ENCODE data around the gene NTM.

NTM gene

GRCh38 chr11:132332521-132332920 is 962.1 kb downstream of the NTM start:
- H3K36me3 ChIP-seq (ENCODE audit: control insufficient read depth in 2 of 2, insufficient read depth in 1 of 2, low read length in 2 of 2): no peaks in the 10 kb centered on the region
- no peak overlapping the region for H3K4me3 ChIP-seq (ENCODE audit: low read depth, low read length)
- no peaks in the 10 kb centered on the region for H3K4me1 ChIP-seq (ENCODE audit: control insufficient read depth, insufficient read depth, low read length)
- no peak for TF ChIP-seq ZNF555 (tag by site-specific recombination; conservative IDR thresholded peaks at IDR 0.05)
- no peak for TF ChIP-seq ZNF155 (tag by site-specific recombination; IDR thresholded peaks at IDR 0.05)
- H3K9me3 ChIP-seq (ENCODE audit: control insufficient read depth, insufficient read depth, low read depth, low read length): no peaks in the 10 kb centered on the region
- no peak overlapping the region for H3K27ac ChIP-seq (ENCODE audit: extremely low read depth, low read depth, low read length)
- ChIA-PET POLR2A (no interaction called here), CTCF (no interaction called here)

DNA sequence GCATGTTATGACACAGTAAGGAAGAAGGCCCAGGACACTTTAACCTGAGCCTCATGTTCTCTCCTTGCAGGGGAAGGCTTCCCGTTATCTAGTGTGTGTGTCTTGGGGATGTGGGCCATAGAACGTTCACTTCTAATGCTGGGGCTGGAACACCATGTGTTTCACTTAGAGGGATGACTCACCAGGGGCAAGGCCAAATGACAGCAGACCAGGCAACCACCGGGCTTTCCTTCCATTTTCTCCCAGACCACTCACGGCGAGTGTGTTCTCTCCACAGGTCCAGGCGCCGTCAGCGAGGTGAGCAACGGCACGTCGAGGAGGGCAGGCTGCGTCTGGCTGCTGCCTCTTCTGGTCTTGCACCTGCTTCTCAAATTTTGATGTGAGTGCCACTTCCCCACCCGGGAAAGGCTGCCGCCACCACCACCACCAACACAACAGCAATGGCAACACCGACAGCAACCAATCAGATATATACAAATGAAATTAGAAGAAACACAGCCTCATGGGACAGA is 964.4 kb downstream of the NTM start:
- POLR2A ChIA-PET: no interaction called here
- TF ChIP-seq BCL11B (tag by site-specific recombination; IDR thresholded peaks at IDR 0.05; ENCODE audit: low read depth) (no peak), ZNF707 (tag by site-specific recombination; IDR thresholded peaks at IDR 0.05) (no peak), WT1 (tag by site-specific recombination; IDR thresholded peaks at IDR 0.05) (no peak), KLF9 (tag by site-specific recombination; IDR thresholded peaks at IDR 0.05; ENCODE audit: low read depth) (no peak), ZNF324 (tag by site-specific recombination; IDR thresholded peaks at IDR 0.05) (no peak), ZFP37 (tag by site-specific recombination; IDR thresholded peaks at IDR 0.05) (no peak), ZNF670 (tag by site-specific recombination; IDR thresholded peaks at IDR 0.05; ENCODE audit: low read depth) (no peak), ZBTB7A (tag by site-specific recombination; IDR thresholded peaks at IDR 0.05; ENCODE audit: low read depth) (no peak), MYNN (tag by site-specific recombination; IDR thresholded peaks at IDR 0.05; ENCODE audit: borderline replicate concordance) (no peak), ZNF48 (tag by site-specific recombination; IDR thresholded peaks at IDR 0.05) (no peak), ZNF132 (tag by site-specific recombination; IDR thresholded peaks at IDR 0.05; ENCODE audit: borderline replicate concordance) (no peak), ZNF529 (tag by site-specific recombination; IDR thresholded peaks at IDR 0.05; ENCODE audit: insufficient replicate concordance) (no peak), ZNF629 (tag by site-specific recombination; IDR thresholded peaks at IDR 0.05) (no peak), ZNF610 (tag by site-specific recombination; IDR thresholded peaks at IDR 0.05; ENCODE audit: borderline replicate concordance) (no peak), YY1 (tag by site-specific recombination; IDR thresholded peaks at IDR 0.05) (no peak)
- TF ChIP-seq, protein P1, sequence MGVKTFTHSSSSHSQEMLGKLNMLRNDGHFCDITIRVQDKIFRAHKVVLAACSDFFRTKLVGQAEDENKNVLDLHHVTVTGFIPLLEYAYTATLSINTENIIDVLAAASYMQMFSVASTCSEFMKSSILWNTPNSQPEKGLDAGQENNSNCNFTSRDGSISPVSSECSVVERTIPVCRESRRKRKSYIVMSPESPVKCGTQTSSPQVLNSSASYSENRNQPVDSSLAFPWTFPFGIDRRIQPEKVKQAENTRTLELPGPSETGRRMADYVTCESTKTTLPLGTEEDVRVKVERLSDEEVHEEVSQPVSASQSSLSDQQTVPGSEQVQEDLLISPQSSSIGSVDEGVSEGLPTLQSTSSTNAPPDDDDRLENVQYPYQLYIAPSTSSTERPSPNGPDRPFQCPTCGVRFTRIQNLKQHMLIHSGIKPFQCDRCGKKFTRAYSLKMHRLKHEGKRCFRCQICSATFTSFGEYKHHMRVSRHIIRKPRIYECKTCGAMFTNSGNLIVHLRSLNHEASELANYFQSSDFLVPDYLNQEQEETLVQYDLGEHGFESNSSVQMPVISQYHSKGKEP (tag by site-specific recombination; IDR thresholded peaks at IDR 0.05): no peak
- Histone ChIP-seq H3K4me1 (ENCODE audit: control insufficient read depth, insufficient read depth, low read length) (no peaks in the 10 kb centered on the region), H3K36me3 (ENCODE audit: control insufficient read depth in 2 of 2, insufficient read depth in 1 of 2, low read length in 2 of 2) (no peaks in the 10 kb centered on the region), H3K27ac (ENCODE audit: extremely low read depth, low read depth, low read length) (no peak overlapping the region), H3K9me3 (ENCODE audit: control insufficient read depth, insufficient read depth, low read depth, low read length) (no peaks in the 10 kb centered on the region), H3K4me3 (ENCODE audit: low read depth, low read length) (no peak overlapping the region)
- CTCF ChIA-PET: no interaction called here

DNA sequence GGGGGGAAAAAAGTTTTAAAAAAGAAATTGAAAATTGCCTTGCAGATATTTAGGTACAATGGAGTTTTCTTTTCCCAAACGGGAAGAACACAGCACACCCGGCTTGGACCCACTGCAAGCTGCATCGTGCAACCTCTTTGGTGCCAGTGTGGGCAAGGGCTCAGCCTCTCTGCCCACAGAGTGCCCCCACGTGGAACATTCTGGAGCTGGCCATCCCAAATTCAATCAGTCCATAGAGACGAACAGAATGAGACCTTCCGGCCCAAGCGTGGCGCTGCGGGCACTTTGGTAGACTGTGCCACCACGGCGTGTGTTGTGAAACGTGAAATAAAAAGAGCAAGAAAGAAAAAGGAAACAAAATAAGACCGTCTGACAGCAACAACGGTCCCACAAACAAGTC is 964.9 kb downstream of the NTM start:
- H3K27ac ChIP-seq (ENCODE audit: extremely low read depth, low read depth, low read length): no peak overlapping the region
- TF ChIP-seq ZNF121 (tag by site-specific recombination; IDR thresholded peaks at IDR 0.05): no peak
- TF ChIP-seq ZNF610 (tag by site-specific recombination; IDR thresholded peaks at IDR 0.05; ENCODE audit: borderline replicate concordance): no peak
- no peak for TF ChIP-seq ZNF202 (tag by site-specific recombination; IDR thresholded peaks at IDR 0.05; ENCODE audit: borderline replicate concordance)
- TF ChIP-seq BCL11B (tag by site-specific recombination; IDR thresholded peaks at IDR 0.05; ENCODE audit: low read depth): no peak
- TF ChIP-seq ZNF600 (tag by site-specific recombination; IDR thresholded peaks at IDR 0.05): no peak
- no peak for TF ChIP-seq ZNF184 (tag by site-specific recombination; IDR thresholded peaks at IDR 0.05)
- TF ChIP-seq, protein P2, sequence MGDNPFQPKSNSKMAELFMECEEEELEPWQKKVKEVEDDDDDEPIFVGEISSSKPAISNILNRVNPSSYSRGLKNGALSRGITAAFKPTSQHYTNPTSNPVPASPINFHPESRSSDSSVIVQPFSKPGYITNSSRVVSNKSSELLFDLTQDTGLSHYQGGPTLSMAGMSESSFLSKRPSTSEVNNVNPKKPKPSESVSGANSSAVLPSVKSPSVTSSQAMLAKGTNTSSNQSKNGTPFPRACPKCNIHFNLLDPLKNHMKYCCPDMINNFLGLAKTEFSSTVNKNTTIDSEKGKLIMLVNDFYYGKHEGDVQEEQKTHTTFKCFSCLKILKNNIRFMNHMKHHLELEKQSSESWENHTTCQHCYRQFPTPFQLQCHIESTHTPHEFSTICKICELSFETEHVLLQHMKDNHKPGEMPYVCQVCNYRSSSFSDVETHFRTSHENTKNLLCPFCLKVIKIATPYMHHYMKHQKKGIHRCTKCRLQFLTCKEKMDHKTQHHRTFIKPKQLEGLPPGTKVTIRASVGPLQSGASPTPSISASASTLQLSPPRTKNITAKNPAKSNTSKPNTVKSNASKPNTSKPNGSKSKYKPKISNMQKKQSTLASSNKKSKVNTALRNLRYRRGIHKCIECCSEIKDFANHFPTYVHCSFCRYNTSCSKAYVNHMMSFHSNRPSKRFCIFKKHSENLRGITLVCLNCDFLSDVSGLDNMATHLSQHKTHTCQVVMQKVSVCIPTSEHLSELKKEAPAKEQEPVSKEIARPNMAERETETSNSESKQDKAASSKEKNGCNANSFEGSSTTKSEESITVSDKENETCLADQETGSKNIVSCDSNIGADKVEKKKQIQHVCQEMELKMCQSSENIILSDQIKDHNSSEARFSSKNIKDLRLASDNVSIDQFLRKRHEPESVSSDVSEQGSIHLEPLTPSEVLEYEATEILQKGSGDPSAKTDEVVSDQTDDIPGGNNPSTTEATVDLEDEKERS (tag by site-specific recombination; IDR thresholded peaks at IDR 0.05): no peak
- no peak for TF ChIP-seq ZNF155 (tag by site-specific recombination; IDR thresholded peaks at IDR 0.05)
- TF ChIP-seq ZNF529 (tag by site-specific recombination; IDR thresholded peaks at IDR 0.05; ENCODE audit: insufficient replicate concordance): no peak
- no peak for TF ChIP-seq ZNF449 (tag by site-specific recombination; IDR thresholded peaks at IDR 0.05)
- H3K4me1 ChIP-seq (ENCODE audit: control insufficient read depth, insufficient read depth, low read length): no peaks in the 10 kb centered on the region
- ChIA-PET CTCF (no interaction called here), POLR2A (no interaction called here)
- no peak overlapping the region for H3K4me3 ChIP-seq (ENCODE audit: low read depth, low read length)
- H3K9me3 ChIP-seq (ENCODE audit: control insufficient read depth, insufficient read depth, low read depth, low read length): no peaks in the 10 kb centered on the region
- no peaks in the 10 kb centered on the region for H3K36me3 ChIP-seq (ENCODE audit: control insufficient read depth in 2 of 2, insufficient read depth in 1 of 2, low read length in 2 of 2)

All from HEK293 (cell line).